ENCODE measurements around the gene AIF1. TPM values are rescaled to one million over a fixed set of nuclear protein-coding genes. Genes with fewer than 3 reads are reported as not detected.

Gene AIF1
- total and polyA plus RNA-seq, 2 experiments from 2014 or later = 13.3 to 33.7 TPM

DNA sequence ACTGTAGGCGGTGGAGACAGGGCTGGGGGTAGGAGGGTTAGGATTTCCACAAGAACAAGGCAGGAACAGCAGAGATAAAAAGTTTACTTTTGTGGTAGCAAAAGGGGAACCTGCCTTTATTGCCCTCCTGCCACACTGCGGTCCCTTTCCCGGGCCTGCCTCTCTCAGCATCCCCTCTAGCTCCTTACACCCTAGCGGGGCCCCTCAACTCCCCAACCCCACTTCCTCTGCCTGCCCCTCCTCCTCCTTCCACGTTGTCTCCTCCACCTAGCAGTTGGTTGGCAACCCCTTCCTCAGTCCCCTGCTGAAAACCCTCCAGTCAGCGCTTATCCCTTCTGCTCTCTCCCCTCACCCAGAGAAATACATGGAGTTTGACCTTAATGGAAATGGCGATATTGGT is 714 bp downstream of the AIF1 start:
- Histone ChIP-seq H4K20me1 (replicated peaks; ENCODE audit: insufficient read depth) (no peaks in the 10 kb centered on the region), H3K79me2 (replicated peaks; ENCODE audit: insufficient read depth) (no peaks in the 10 kb centered on the region; the same call in 1 of the 2 replicates), H3K4me2 (peak overlapping the region; percentile 70), H3K4me1 (ENCODE audit: insufficient read depth) (peaks cover 25% of the 10 kb centered on the region), H3K36me3 (ENCODE audit: insufficient read depth) (no peaks in the 10 kb centered on the region), H3K27me3 (ENCODE audit: insufficient read depth) (no peaks in the 10 kb centered on the region), H3K27ac (ENCODE audit: low read depth) (peak overlapping the region; percentile 66; the same call in 1 of the 2 replicates), H3F3A (replicated peaks; ENCODE audit: low read depth) (no peaks in the 10 kb centered on the region), H3K4me3 (peak overlapping the region; percentile 35; the same call in 1 of the 2 replicates), H2AFZ (peak overlapping the region; percentile 78; the same call in 1 of the 2 replicates), H3K9me2 (ENCODE audit: insufficient read depth) (no peaks in the 10 kb centered on the region)
- DNase-seq (ENCODE audit: low spot score) (peak; percentile 38), ATAC-seq (no peak)
- Mint-ChIP-seq H3K36me3 (ENCODE audit: low read depth) (peaks cover 8% of the 10 kb centered on the region; the same call in 2 of the 3 replicates), H3K4me1 (peaks cover 26% of the 10 kb centered on the region), H3K27me3 (ENCODE audit: insufficient read depth, low read depth, poor library complexity) (peaks cover 12% of the 10 kb centered on the region), H3K4me3 (peak overlapping the region; percentile 31), H3K9me3 (no peaks in the 10 kb centered on the region), H3K27ac (peak overlapping the region; percentile 54; the same call in 1 of the 2 replicates)
- TF ChIP-seq POLR2AphosphoS5 (IDR thresholded peaks at IDR 0.05; ENCODE audit: low read depth) = 0 out of 2 replicates have a peak, but pooled peaks have one; percentile 17
- TF ChIP-seq ETS1 (IDR thresholded peaks at IDR 0.05) = no peak

GRCh38 chr6:31617010-31617409 is 2.0 kb downstream of the AIF1 start:
- peaks cover 12% of the 10 kb centered on the region for H3K79me2 ChIP-seq (replicated peaks; ENCODE audit: insufficient read depth)
- H3K27me3 ChIP-seq (ENCODE audit: insufficient read depth) = no peaks in the 10 kb centered on the region
- DNase-seq (ENCODE audit: low spot score) (no peak), ATAC-seq (no peak)
- no peak overlapping the region for H3K4me2 ChIP-seq
- no peaks in the 10 kb centered on the region for H3K9me2 ChIP-seq (ENCODE audit: insufficient read depth)
- H3F3A ChIP-seq (replicated peaks; ENCODE audit: low read depth) = peaks cover 10% of the 10 kb centered on the region; the same call in 1 of the 2 replicates
- Mint-ChIP-seq H3K4me1 (peaks cover 27% of the 10 kb centered on the region), H3K27ac (no peak overlapping the region), H3K4me3 (no peak overlapping the region; the same call in 2 of the 3 replicates), H3K27me3 (ENCODE audit: insufficient read depth, low read depth, poor library complexity) (peaks cover 17% of the 10 kb centered on the region), H3K9me3 (peaks cover 6% of the 10 kb centered on the region), H3K36me3 (ENCODE audit: low read depth) (peaks cover 18% of the 10 kb centered on the region)
- H3K27ac ChIP-seq (ENCODE audit: low read depth) = no peak overlapping the region
- no peak overlapping the region for H2AFZ ChIP-seq
- no peaks in the 10 kb centered on the region; the same call in 1 of the 2 replicates for H4K20me1 ChIP-seq (replicated peaks; ENCODE audit: insufficient read depth)
- TF ChIP-seq ETS1 (IDR thresholded peaks at IDR 0.05) = no peak
- no peak for TF ChIP-seq JUNB (IDR thresholded peaks at IDR 0.05; ENCODE audit: unreplicated experiment)
- no peaks in the 10 kb centered on the region for H3K36me3 ChIP-seq (ENCODE audit: insufficient read depth)
- H3K4me1 ChIP-seq (ENCODE audit: insufficient read depth) = peaks cover 30% of the 10 kb centered on the region
- no peak overlapping the region for H3K4me3 ChIP-seq

GRCh38 chr6:31619805-31620585 is 5.0 kb downstream of the AIF1 start:
- peaks cover 20% of the 10 kb centered on the region; the same call in 1 of the 2 replicates for H3F3A ChIP-seq (replicated peaks; ENCODE audit: low read depth)
- H2AFZ ChIP-seq = no peak overlapping the region
- Mint-ChIP-seq H3K4me3 (peak overlapping the region; percentile 94), H3K27me3 (ENCODE audit: insufficient read depth, low read depth, poor library complexity) (peaks cover 16% of the 10 kb centered on the region), H3K36me3 (ENCODE audit: low read depth) (peaks cover 48% of the 10 kb centered on the region), H3K27ac (peak overlapping the region; percentile 100), H3K9me3 (peaks cover 6% of the 10 kb centered on the region), H3K4me1 (peaks cover 27% of the 10 kb centered on the region)
- DNase-seq (ENCODE audit: low spot score) (peak; percentile 99), ATAC-seq (peak; percentile 86)
- peak overlapping the region; percentile 59 for H3K4me2 ChIP-seq
- H3K4me1 ChIP-seq (ENCODE audit: insufficient read depth) = peaks cover 33% of the 10 kb centered on the region
- peaks cover 25% of the 10 kb centered on the region for H3K36me3 ChIP-seq (ENCODE audit: insufficient read depth)
- peak overlapping the region; percentile 47 for H3K4me3 ChIP-seq
- H3K27ac ChIP-seq (ENCODE audit: low read depth) = peak overlapping the region; percentile 95
- peaks cover 24% of the 10 kb centered on the region for H4K20me1 ChIP-seq (replicated peaks; ENCODE audit: insufficient read depth)
- no peaks in the 10 kb centered on the region for H3K27me3 ChIP-seq (ENCODE audit: insufficient read depth)
- H3K79me2 ChIP-seq (replicated peaks; ENCODE audit: insufficient read depth) = peaks cover 38% of the 10 kb centered on the region
- no peaks in the 10 kb centered on the region for H3K9me2 ChIP-seq (ENCODE audit: insufficient read depth)
- TF ChIP-seq POLR2AphosphoS5 (IDR thresholded peaks at IDR 0.05; ENCODE audit: low read depth) = peak; percentile 90
- TF ChIP-seq NANOG (IDR thresholded peaks at IDR 0.05; ENCODE audit: borderline replicate concordance) = no peak
- TF ChIP-seq ETS1 (IDR thresholded peaks at IDR 0.05) = no peak; the same call in 1 of the 2 replicates
- no peak for TF ChIP-seq JUNB (IDR thresholded peaks at IDR 0.05; ENCODE audit: unreplicated experiment)
- TF ChIP-seq STAT1 (IDR thresholded peaks at IDR 0.05; ENCODE audit: unreplicated experiment) = no peak
- TF ChIP-seq, protein P1, sequence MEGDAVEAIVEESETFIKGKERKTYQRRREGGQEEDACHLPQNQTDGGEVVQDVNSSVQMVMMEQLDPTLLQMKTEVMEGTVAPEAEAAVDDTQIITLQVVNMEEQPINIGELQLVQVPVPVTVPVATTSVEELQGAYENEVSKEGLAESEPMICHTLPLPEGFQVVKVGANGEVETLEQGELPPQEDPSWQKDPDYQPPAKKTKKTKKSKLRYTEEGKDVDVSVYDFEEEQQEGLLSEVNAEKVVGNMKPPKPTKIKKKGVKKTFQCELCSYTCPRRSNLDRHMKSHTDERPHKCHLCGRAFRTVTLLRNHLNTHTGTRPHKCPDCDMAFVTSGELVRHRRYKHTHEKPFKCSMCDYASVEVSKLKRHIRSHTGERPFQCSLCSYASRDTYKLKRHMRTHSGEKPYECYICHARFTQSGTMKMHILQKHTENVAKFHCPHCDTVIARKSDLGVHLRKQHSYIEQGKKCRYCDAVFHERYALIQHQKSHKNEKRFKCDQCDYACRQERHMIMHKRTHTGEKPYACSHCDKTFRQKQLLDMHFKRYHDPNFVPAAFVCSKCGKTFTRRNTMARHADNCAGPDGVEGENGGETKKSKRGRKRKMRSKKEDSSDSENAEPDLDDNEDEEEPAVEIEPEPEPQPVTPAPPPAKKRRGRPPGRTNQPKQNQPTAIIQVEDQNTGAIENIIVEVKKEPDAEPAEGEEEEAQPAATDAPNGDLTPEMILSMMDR (conservative IDR thresholded peaks at IDR 0.05; ENCODE audit: low read depth in 2 of 2) = no peak
- no peak for TF ChIP-seq ZNF114 (CRISPR knock-in tag; IDR thresholded peaks at IDR 0.05)
- no peak for TF ChIP-seq EZH2 (IDR thresholded peaks at IDR 0.05; ENCODE audit: low read depth, unreplicated experiment)
